Astrocyte of the spinal cord (primary cell): ENCODE data around the gene MYOG.

ENCODE experiments used
- DNase-seq: peaks from one replicate; pipeline ENCODE4 v3.0.0; 2011; ENCODE audit warnings: low read depth, low spot score
- H3K4me3 ChIP-seq: 2 replicates; pipeline ENCODE4 v1.5.1; 2011; ENCODE audit warnings: low read depth, mild to moderate bottlenecking, low read length, moderate library complexity
- CTCF ChIP-seq: IDR thresholded peaks from 2 replicates; pipeline ENCODE4 v1.5.1; 2012; ENCODE audit warnings: low read depth, mild to moderate bottlenecking, low read length, inconsistent platforms
- in situ Hi-C: cut with HindIII; loops from 2 replicates; pipeline ENCODE4 v1.10.0; 2017; ENCODE audit warnings: low sequenced_read_pairs

Gene MYOG

GRCh38 chr1:203117611-203118575 is 32.1 kb upstream of the MYOG start:
- H3K4me3 ChIP-seq: no peak overlapping the region
- TF ChIP-seq CTCF: peak; percentile 84
- peak; percentile 49 for DNase-seq
- in situ Hi-C loops: no loop called here

DNA sequence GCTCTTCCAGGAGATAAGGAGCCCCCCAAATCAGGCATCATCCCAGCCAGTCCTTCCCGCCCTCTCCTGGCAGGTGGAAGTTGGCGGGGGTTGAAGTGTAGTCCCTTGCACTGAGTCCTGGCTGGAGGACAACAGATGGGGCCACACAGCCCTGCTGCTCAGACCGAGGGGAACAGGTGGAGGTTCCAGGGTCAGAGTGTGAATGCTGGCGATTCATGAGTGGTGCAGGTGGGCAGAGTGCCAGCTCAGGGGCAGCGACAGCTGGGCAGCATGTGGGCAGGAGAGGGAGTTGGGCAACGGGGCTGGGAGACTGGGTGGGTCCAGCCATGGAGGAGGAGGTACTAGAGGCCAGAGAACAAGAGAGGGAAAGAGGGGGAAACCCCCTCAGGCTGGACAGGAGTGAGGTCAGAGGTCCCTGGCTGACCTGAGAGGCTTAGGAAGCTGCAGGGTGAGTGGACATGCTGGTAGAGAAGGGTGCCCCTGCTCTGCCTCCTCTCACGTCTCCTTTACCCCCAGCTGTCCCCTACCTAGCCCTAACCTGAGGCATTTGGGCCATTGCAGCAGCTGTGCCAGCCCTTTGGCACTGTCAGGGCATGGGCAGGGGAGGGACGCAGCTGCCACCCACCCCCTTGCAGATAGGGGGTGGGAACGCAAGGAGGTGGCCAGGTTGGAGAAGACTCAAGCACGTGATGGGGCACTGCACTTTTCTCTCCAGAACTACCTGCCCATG is 30.4 kb upstream of the MYOG start:
- no peak overlapping the region for H3K4me3 ChIP-seq
- no peak for TF ChIP-seq CTCF
- DNase-seq: no peak
- in situ Hi-C loops: no loop called here

- no peak for DNase-seq
- in situ Hi-C loops: no loop called here
- TF ChIP-seq CTCF: no peak
- H3K4me3 ChIP-seq: no peak overlapping the region
Measured at GRCh38 chr1:203114202-203114601, 28.4 kb upstream of the MYOG start.

- no peak for TF ChIP-seq CTCF
- DNase-seq: no peak
- no peak overlapping the region for H3K4me3 ChIP-seq
- in situ Hi-C loops: no loop called here
Measured at GRCh38 chr1:203113308-203113707, 27.5 kb upstream of the MYOG start.

DNA sequence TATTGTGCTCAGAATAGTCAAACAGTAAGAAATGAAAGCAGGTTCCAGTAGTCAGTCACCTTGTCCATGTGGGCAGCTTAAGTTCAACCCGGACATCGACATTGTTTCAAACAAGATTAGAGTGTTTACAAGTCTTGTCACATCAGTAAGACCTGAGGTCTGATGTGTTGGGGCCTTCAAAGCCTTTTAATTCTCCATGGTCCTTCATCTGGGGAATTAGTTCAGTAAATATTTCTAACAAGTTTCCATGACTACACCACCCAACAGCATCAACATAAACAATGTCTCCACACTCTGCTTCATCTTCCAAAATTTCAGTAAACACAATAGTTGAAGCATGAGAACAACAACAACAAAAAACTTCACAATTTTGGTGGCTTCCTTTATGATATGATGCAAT is 26.7 kb upstream of the MYOG start:
- in situ Hi-C loops: no loop called here
- no peak for DNase-seq
- no peak for TF ChIP-seq CTCF
- H3K4me3 ChIP-seq: no peak overlapping the region

DNA sequence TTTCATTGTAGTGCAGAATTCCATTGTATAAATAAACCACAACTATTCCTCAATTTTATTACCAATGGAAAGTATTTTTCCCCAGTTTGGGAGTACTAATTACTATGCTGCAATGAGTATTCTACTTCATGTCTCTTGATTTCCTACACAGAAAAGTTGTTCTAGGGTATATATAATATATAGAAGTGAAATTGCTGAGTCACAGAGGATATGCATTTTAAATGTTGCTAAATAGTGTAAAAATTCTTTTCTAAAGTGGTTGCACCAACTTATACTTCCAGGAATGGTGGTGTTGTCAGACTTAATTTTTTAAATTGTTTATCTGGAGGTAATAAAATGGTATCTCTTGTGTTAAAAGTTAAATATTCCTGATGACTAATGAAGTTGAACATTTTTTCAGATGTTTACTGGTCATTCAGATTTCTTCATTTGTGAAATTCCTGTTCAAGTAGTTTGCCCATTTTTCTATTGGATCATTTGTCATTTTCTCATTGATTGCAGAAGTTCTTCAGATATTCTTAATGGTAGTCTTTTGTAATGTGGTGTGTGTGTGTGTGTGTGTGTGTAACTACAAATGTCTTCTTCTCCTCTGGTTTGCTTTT is 19.1 kb upstream of the MYOG start:
- in situ Hi-C loops: no loop called here
- H3K4me3 ChIP-seq: no peak overlapping the region
- TF ChIP-seq CTCF: no peak
- no peak for DNase-seq
